LNCAP (cell line): ENCODE measurements around the gene ANGPTL8.

Experiments used
- TF ChIP-seq, protein P1 (sequence below): fragments of 450-650 bp; IDR thresholded peaks from 2 replicates; pipeline ENCODE4 v1.5.1; 2017; ENCODE audit warnings: mild to moderate bottlenecking

Gene ANGPTL8

DNA sequence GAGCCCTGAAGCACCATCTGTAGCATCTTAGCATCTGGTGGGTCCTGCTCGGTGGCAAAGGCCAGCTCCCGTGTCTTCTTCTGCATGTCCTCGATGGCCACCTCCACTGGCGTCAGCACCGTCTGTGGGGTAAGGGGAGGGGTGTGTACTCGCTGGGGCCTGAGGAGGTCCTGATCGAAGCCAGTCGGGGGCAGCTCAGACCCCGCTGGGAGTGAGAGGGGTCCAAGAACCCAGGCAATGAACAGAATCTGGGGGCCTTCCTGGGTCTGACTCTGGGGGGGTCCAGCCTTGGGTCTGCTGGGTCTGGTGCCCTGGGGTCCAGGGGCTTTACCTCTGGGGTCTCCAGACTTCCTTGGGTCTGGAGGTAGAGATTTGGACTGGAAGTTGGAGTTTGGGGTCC lies 38.5 kb upstream of the ANGPTL8 start:
- TF ChIP-seq, protein P1, sequence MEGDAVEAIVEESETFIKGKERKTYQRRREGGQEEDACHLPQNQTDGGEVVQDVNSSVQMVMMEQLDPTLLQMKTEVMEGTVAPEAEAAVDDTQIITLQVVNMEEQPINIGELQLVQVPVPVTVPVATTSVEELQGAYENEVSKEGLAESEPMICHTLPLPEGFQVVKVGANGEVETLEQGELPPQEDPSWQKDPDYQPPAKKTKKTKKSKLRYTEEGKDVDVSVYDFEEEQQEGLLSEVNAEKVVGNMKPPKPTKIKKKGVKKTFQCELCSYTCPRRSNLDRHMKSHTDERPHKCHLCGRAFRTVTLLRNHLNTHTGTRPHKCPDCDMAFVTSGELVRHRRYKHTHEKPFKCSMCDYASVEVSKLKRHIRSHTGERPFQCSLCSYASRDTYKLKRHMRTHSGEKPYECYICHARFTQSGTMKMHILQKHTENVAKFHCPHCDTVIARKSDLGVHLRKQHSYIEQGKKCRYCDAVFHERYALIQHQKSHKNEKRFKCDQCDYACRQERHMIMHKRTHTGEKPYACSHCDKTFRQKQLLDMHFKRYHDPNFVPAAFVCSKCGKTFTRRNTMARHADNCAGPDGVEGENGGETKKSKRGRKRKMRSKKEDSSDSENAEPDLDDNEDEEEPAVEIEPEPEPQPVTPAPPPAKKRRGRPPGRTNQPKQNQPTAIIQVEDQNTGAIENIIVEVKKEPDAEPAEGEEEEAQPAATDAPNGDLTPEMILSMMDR, result no peak

DNA sequence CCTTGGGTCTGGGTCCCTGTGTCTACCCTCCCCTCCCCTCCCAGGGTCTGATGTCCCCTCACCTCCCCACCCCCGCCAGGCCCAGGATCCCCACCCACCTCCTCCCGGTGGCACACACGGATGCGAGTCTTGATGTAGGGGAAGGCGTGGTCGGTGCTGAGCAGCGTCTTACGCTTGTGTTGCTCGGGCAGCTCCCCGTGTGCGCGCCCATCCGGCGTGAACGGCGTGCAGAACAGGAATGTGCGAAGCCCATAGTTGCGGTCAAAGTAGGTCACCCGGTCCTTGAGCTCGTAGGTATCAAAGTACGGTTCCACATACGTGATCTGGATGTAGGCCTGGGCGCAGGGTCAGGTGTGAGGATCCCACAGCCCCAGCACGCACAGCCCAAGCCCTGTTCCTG lies 37.6 kb upstream of the ANGPTL8 start:
- TF ChIP-seq, protein P1, result no peak

DNA sequence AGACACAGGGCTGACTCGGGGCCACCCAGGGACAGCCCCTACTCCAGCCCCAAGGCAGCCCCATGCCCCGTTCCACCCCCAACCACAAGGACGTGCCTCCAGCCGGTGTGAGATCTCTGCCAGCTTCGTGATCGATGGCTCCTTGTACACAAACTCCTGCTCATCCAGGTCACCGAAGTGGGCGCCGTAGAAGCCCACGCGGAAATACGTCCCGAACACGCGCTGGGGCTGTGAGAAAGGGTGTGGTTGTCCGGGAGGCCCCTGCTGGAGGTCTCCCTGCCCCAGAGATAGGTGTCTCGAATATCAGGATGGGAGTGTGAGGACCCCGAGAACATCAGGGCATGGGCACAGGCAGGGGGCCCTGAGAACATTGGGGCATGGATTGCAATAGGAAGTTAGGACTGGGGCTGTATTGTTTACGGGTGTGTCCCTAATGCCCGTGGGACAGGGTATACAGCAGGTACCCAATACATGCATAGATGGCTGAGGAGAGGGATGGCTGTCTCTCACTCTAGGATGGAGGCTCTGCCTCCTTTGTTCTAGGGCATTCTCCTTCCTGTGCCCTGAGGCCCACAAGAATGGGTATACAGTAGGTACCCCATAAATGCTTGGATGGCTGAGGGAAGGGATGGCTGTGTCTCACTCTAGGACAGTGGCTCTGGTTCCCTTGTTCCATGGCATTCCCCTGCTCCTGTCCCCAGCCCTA lies 36.8 kb upstream of the ANGPTL8 start:
- TF ChIP-seq, protein P1, result no peak

DNA sequence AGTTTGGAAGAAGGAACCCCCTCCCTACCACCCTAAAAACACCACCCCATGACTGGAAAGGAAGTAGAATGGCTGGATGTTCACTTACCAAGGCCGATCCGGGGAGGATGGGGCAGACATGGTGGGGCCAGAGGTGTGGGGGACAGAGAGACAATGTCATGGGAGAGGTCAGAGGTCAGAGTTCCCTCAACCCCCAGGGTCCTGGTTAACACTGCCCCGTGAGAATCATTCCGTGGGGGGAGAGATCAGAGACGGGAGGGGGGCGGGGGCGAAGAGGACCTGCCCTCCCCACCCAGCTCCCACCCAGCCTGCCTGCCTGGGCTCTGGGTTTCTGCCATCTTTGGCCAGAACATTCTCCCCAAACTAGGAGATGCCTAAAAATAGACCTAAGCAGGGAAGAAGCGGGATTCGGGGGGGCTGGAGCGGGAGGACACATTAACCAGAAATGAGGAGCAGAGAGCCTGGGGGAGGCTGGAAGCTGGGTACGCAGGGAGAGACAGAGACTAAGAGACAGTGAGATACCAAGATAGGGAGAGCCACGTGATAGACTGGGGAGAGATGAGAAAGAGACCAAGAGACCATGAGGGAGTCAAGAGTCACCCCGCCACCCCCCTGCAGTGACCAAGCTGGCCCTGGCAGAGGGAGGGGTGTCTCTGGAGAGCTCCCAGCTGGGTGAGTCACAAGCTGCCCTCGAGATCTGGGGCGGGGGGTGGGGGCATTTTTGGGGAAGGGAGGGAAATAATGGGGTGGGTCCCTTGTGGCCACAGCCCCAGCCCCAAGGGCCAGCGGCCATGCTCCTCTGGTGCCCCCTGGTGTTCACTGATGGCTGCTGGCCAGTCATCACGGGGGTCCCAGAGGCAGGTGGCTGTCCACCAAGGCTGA lies 36.0 kb upstream of the ANGPTL8 start:
- TF ChIP-seq, protein P1, result peak; percentile 64

DNA sequence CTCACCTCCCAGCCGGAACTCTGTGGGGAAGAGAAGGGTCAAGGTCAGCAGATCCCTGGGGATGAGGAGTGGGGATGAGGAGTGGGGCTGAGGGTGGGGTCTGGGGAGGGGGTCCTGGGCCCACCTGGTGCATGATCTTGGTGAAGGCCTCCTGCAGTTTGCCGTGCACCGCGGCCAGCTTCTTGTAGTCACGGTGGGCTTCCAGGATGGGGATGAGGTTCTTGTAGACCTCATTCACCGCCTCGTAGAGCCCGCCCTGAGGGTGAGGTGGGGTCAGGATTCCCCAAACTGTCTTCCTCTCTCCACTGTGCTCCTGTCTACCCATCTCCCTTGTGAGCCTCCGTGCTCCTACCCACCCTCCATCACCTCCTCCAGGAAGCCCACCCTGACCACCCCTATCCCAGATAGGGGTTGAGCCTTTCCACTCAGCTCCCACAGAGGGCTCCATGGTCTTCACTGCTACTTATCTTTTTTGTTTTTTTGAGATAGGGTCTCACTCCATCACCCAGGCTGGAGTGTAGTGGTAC lies 35.3 kb upstream of the ANGPTL8 start:
- TF ChIP-seq, protein P1, result peak; percentile 35

DNA sequence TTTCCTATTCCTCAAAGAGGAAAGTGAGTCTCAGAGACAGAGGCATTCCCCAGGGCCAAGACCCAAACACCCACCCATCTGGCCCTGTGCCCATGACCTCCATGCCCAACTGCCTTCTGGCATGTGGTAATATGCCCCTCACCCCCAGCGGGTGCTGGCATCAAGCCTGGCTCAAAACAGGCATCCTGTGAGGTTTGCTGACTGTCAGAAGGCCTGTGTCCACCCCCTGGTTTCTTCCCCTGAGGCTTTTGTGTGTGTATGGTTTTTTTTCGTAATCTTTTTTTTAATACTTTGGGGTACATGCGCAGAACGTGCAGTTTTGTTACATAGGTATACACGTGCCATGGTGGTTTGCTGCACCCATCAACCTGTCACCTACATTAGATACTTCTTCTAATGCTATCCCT lies 34.5 kb upstream of the ANGPTL8 start:
- TF ChIP-seq, protein P1, result no peak

DNA sequence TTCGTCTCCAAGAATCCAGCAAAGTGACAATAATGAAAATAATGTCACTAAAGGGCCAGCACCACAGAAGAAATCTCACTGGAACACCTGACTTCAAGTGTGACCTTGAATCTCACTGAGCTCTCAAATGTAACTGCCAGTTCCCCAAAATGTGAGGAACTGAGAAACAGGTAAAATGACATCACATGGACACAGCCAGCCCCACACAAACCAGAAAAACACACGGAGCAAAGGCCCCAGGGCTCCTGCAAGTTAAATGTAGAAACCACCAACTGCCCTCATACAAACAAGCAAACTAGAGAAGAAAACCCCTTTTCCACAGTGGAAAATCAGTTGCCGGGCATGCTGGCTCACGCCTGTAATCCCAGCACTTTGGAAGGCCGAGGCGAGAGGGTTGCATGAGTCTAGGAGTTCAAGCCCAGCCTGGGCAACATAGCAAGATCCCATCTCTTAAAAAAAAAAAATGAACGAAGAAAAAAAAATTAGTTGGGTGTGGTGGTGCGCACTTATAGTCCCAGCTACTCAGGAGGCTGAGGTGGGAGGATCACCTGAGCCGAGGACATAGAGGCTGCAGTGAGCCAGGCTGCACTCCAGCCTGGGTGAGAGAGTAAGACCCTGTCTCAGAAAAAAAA lies 33.4 kb upstream of the ANGPTL8 start:
- TF ChIP-seq, protein P1, result no peak
